GM10248 (cell line): ENCODE measurements around the gene GRK6.

Experiments used
- CTCF ChIA-PET: fragments of 300-600 bp; sonication (Branson Sonifier 250); formaldehyde crosslinking; extraction: SDS; loops from one replicate; lab custom pipeline; 2021; ENCODE audit warnings: antibody characterized with exemption; lab: Yijun Ruan, JAX
- POLR2A ChIA-PET: fragments of 350-650 bp; sonication (Branson Sonifier 250); formaldehyde crosslinking; extraction: SDS; loops from one replicate; lab custom pipeline; 2020; ENCODE audit warnings: antibody characterized with exemption; lab: Yijun Ruan, JAX
- DNase-seq: peaks from one replicate; pipeline ENCODE4 v3.0.0; 2012; ENCODE audit errors: extremely low spot score
- TF ChIP-seq, protein P1 (sequence below): IDR thresholded peaks from 2 replicates; pipeline ENCODE4 v1.5.1; 2012; ENCODE audit warnings: mild to moderate bottlenecking, low read depth; ENCODE audit errors: extremely low read depth, missing control alignments, control extremely low read depth

Gene GRK6

DNA sequence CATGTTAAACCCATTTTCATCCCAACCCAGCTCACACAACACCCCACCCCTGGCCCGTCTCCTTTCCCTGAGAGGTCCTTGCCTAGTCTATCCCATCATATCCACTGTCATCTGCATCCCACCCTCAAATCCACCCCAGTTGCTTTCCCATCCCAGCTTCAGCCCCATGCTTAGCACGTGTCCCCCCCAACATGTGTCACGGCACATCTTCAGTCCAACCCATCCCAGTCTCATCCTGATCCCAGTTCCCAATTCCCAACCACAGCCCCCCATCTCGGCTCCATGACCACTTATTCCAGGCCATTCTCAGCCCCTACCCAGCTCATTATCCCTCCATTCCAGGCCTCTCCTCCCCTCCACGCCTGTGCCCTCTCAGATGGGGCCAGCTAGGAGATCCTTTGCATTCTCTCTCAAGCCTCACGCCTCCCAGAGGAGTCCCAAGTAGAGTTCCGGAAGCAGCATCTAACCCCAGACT, 47.6 kb downstream of the GRK6 start:
- no peak for DNase-seq
- TF ChIP-seq, protein P1, sequence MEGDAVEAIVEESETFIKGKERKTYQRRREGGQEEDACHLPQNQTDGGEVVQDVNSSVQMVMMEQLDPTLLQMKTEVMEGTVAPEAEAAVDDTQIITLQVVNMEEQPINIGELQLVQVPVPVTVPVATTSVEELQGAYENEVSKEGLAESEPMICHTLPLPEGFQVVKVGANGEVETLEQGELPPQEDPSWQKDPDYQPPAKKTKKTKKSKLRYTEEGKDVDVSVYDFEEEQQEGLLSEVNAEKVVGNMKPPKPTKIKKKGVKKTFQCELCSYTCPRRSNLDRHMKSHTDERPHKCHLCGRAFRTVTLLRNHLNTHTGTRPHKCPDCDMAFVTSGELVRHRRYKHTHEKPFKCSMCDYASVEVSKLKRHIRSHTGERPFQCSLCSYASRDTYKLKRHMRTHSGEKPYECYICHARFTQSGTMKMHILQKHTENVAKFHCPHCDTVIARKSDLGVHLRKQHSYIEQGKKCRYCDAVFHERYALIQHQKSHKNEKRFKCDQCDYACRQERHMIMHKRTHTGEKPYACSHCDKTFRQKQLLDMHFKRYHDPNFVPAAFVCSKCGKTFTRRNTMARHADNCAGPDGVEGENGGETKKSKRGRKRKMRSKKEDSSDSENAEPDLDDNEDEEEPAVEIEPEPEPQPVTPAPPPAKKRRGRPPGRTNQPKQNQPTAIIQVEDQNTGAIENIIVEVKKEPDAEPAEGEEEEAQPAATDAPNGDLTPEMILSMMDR = no peak
- ChIA-PET CTCF (interaction anchor here (0.7 to 0.9 kb wide), 2 partner anchors 21 to 83 kb away, joined by 3 read pairs; no protein-coding TSS in a partner anchor), POLR2A (interaction anchor here (0.7 kb wide), 1 partner anchor 162 kb away, joined by 6 read pairs; no protein-coding TSS in a partner anchor)

DNA sequence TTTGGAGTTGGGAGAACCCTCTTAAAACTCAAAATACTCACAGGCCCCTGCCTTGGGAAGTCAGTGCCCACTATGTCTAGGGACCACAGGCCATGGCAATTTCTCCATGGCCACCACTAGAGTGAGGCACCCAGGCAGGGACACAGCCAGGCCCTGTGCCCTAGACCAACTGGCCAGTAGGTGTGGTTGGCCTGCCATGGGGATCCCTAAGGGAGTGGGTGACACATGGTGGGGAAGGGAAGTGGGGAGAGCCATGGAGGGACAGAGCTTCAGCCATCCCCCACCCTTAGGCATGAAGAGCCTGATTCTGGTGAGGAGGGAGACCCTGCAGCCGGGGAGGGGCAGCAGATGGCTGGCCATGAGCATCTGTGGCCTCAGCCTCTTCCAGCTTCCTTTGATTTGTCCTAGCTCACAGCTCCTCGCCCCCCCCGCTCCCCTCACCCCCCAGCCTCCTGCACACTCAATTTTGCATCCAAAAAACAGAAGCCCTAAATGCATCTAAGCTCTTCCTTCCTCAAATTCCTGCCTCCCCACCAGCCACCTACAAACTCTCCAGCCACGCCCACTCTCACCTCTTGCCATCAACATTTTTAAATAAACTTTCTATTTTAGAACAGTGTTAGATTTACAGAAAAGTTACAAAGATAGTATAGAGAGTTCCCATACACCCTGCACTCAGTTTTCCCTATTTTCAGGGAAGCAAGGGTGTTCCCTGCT, 48.5 kb downstream of the GRK6 start:
- TF ChIP-seq, protein P1 = no peak
- CTCF ChIA-PET = interaction anchor here (1.7 to 7.1 kb wide), 3 partner anchors 19 to 165 kb away, joined by 6 to 59 read pairs (median 18); no protein-coding TSS in a partner anchor
- DNase-seq = no peak
- POLR2A ChIA-PET = interaction anchor here (1.0 kb wide), 1 partner anchor 15 kb away, joined by 3 read pairs; no protein-coding TSS in a partner anchor

DNA sequence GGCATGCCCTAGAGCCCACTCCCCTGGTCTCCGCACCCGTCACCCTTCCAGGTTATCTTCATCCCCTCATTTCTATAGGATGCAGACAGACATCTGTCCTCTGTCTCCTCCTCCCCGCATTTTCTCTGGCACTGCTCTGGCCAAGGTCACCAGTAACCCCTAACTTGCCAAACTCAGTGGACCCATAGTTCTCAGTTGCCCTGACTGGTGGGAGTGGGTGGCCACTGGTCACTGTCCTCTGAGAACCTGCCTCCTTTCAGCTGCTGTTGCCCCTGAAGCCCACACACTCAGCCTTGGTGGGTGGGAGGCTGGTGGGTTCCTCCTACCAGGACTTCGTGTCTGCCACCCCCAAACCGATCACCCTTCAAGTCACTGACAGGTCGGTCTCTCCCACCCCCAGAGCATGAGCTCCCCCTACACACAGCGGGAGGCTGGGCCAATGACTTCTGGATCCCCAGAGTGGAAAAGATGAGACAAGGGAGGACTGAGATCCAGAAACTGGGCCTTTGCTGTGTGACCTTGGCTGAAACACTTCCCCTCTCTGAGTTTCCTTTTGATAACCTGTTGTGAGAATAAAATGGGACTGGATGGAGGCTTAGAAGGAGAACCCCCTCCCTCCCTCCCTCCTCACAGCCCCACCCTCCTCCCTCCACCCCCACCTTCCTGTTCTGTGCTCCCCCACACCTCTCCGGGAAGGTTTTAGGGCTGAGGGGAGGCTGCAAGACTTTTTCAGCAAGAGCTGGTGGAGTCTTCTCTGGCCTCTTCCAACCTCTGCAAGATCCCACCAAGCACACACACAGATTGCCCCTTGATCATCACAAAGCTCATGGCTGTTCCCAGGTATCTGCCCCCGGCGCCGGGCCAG, 49.3 kb downstream of the GRK6 start:
- TF ChIP-seq, protein P1 = no peak
- no peak for DNase-seq
- ChIA-PET POLR2A (interaction anchor here (1.0 kb wide), 2 partner anchors 16 to 50 kb away, joined by 3 to 7 read pairs; no protein-coding TSS in a partner anchor), CTCF (interaction anchor here (1.0 to 7.1 kb wide), 7 partner anchors 14 to 166 kb away, joined by 3 to 59 read pairs (median 10); no protein-coding TSS in a partner anchor)

DNA sequence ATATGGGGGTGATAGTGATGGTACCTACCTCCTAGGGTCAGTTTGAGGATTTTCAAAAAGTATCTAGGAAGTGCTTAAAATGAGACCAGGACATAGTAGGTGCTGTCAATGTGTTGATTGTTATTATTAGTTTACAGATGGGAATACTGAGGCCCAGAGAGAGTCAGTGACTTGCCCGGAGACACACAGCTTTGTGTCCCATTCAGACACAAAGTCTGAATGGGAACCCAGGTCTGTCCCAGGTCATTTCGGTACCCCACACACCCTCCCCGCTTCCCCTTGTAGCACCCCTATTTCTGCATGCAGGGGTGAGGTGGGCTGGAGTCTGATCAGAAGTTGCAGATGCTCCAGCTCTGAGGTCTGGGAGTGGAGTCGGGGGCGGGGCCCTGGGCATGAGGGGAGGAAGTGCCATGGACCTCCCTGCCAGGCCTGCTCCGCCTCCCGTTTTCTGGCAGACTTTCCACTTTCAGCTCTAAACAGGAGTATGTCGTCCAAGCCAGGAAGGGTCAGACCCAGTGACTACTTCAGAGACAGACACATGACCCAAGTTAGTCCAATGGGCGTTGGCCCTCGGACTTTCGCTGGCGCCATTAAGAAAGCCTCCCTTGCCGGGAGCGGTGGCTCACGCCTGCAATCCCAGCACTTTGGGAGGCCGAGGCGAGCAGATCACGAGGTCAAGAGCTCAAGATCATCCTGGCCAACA, 50.2 kb downstream of the GRK6 start:
- POLR2A ChIA-PET = interaction anchor here (0.6 to 1.0 kb wide), 2 partner anchors 51 to 136 kb away, joined by 4 to 7 read pairs; no protein-coding TSS in a partner anchor
- CTCF ChIA-PET = interaction anchor here (0.9 to 7.1 kb wide), 13 partner anchors 10 to 405 kb away, joined by 3 to 59 read pairs (median 7); no protein-coding TSS in a partner anchor
- TF ChIP-seq, protein P1 = no peak
- DNase-seq = no peak

DNA sequence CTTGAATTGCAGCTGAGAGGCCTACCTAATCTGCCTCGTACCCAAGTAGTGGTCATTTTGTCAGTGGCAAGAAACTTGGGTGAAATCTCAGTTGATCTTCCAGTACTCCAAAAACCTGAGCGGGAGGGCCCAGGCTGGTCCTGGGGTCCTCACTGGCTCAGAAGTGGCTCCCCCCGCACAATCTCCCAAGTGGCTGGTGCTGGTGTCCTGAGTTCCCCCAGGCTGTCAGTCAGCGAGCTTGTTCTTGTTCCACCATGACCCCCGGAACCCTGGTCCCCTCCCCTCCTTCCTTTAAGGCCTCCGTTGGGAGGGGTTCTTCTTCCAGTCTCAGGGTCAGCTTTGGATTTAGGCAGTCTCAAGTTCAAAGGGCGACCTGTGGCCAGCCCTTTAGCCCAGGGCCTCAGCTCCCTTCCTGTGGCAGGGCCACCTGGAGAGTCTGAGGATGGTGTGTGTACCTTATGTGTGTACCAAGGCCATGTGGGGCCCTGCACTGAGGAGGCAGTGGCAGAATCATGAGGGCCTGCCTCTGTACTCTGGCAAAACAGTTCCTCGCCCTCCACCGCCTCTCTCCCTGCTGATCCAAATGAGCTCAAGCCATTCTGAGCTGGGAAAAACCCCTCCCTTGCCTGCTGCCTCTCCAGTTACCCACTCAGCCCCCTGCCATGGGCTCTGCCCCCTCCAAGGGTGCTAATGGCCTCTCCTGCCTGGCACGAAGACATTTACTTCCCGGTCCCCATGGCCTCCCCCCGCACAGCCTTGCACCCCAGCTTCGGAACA, 51.4 kb downstream of the GRK6 start:
- ChIA-PET CTCF (interaction anchor here (0.9 to 7.1 kb wide), 16 partner anchors 9 to 406 kb away, joined by 3 to 59 read pairs (median 7); partner anchors contain the start of genes LMAN2 and PDLIM7), POLR2A (interaction anchor here (0.7 kb wide), 1 partner anchor 345 kb away, joined by 4 read pairs; no protein-coding TSS in a partner anchor)
- TF ChIP-seq, protein P1 = no peak
- no peak for DNase-seq
